ENCODE data around the gene ITPR3.

Gene ITPR3

GRCh38 chr6:33735216-33735615, 114.1 kb downstream of the ITPR3 start:
- H3K9ac ChIP-seq (ENCODE audit: insufficient read length, low read depth): no peak overlapping the region
- H3K4me3 ChIP-seq (ENCODE audit: insufficient read length, low read depth): no peak overlapping the region
- H3K27me3 ChIP-seq (ENCODE audit: insufficient read depth, insufficient read length): no peaks in the 10 kb centered on the region
- peaks cover 10% of the 10 kb centered on the region for H3K36me3 ChIP-seq (ENCODE audit: insufficient read depth, insufficient read length, low read length)
- H3K9me3 ChIP-seq (ENCODE audit: insufficient read depth, low read length): no peaks in the 10 kb centered on the region
- DNase-seq (ENCODE audit: low read depth, low spot score): no peak
- H3K4me1 ChIP-seq (ENCODE audit: insufficient read depth, insufficient read length): peaks cover 13% of the 10 kb centered on the region
- TF ChIP-seq ZNF274 (IDR thresholded peaks at IDR 0.05; ENCODE audit: low read depth, low read length): no peak
- no peak for TF ChIP-seq YY1 (IDR thresholded peaks at IDR 0.05; ENCODE audit: insufficient read depth, insufficient read length)
- no peak for TF ChIP-seq SUZ12 (IDR thresholded peaks at IDR 0.05; ENCODE audit: extremely low read depth, insufficient read depth, insufficient read length)

GRCh38 chr6:33737267-33738026, 116.3 kb downstream of the ITPR3 start:
- H3K27me3 ChIP-seq (ENCODE audit: insufficient read depth, insufficient read length): no peaks in the 10 kb centered on the region
- no peak for TF ChIP-seq YY1 (IDR thresholded peaks at IDR 0.05; ENCODE audit: insufficient read depth, insufficient read length)
- no peak for TF ChIP-seq ZNF274 (IDR thresholded peaks at IDR 0.05; ENCODE audit: low read depth, low read length)
- no peak for TF ChIP-seq SUZ12 (IDR thresholded peaks at IDR 0.05; ENCODE audit: extremely low read depth, insufficient read depth, insufficient read length)
- H3K4me1 ChIP-seq (ENCODE audit: insufficient read depth, insufficient read length): peaks cover 11% of the 10 kb centered on the region
- H3K9ac ChIP-seq (ENCODE audit: insufficient read length, low read depth): no peak overlapping the region
- no peaks in the 10 kb centered on the region for H3K9me3 ChIP-seq (ENCODE audit: insufficient read depth, low read length)
- H3K36me3 ChIP-seq (ENCODE audit: insufficient read depth, insufficient read length, low read length): peaks cover 10% of the 10 kb centered on the region
- DNase-seq (ENCODE audit: low read depth, low spot score): no peak
- H3K4me3 ChIP-seq (ENCODE audit: insufficient read length, low read depth): no peak overlapping the region

GRCh38 chr6:33738153-33738552, 117.0 kb downstream of the ITPR3 start:
- Histone ChIP-seq H3K4me1 (ENCODE audit: insufficient read depth, insufficient read length) (peaks cover 6% of the 10 kb centered on the region), H3K9ac (ENCODE audit: insufficient read length, low read depth) (no peak overlapping the region), H3K4me3 (ENCODE audit: insufficient read length, low read depth) (no peak overlapping the region), H3K27me3 (ENCODE audit: insufficient read depth, insufficient read length) (no peaks in the 10 kb centered on the region), H3K9me3 (ENCODE audit: insufficient read depth, low read length) (no peaks in the 10 kb centered on the region), H3K36me3 (ENCODE audit: insufficient read depth, insufficient read length, low read length) (peaks cover 10% of the 10 kb centered on the region)
- TF ChIP-seq YY1 (IDR thresholded peaks at IDR 0.05; ENCODE audit: insufficient read depth, insufficient read length) (no peak), ZNF274 (IDR thresholded peaks at IDR 0.05; ENCODE audit: low read depth, low read length) (no peak), SUZ12 (IDR thresholded peaks at IDR 0.05; ENCODE audit: extremely low read depth, insufficient read depth, insufficient read length) (no peak)
- no peak for DNase-seq (ENCODE audit: low read depth, low spot score)

GRCh38 chr6:33738879-33739278, 117.8 kb downstream of the ITPR3 start:
- no peak for DNase-seq (ENCODE audit: low read depth, low spot score)
- no peak for TF ChIP-seq SUZ12 (IDR thresholded peaks at IDR 0.05; ENCODE audit: extremely low read depth, insufficient read depth, insufficient read length)
- peaks cover 3% of the 10 kb centered on the region for H3K4me1 ChIP-seq (ENCODE audit: insufficient read depth, insufficient read length)
- H3K9me3 ChIP-seq (ENCODE audit: insufficient read depth, low read length): no peaks in the 10 kb centered on the region
- no peak overlapping the region for H3K4me3 ChIP-seq (ENCODE audit: insufficient read length, low read depth)
- peaks cover 10% of the 10 kb centered on the region for H3K36me3 ChIP-seq (ENCODE audit: insufficient read depth, insufficient read length, low read length)
- H3K27me3 ChIP-seq (ENCODE audit: insufficient read depth, insufficient read length): no peaks in the 10 kb centered on the region
- no peak overlapping the region for H3K9ac ChIP-seq (ENCODE audit: insufficient read length, low read depth)

GRCh38 chr6:33739571-33739970, 118.4 kb downstream of the ITPR3 start:
- Histone ChIP-seq H3K4me3 (ENCODE audit: insufficient read length, low read depth) (no peak overlapping the region), H3K36me3 (ENCODE audit: insufficient read depth, insufficient read length, low read length) (peaks cover 10% of the 10 kb centered on the region), H3K4me1 (ENCODE audit: insufficient read depth, insufficient read length) (peaks cover under 1% of the 10 kb centered on the region), H3K27me3 (ENCODE audit: insufficient read depth, insufficient read length) (no peaks in the 10 kb centered on the region), H3K9ac (ENCODE audit: insufficient read length, low read depth) (no peak overlapping the region), H3K9me3 (ENCODE audit: insufficient read depth, low read length) (no peaks in the 10 kb centered on the region)
- no peak for DNase-seq (ENCODE audit: low read depth, low spot score)
- TF ChIP-seq SUZ12 (IDR thresholded peaks at IDR 0.05; ENCODE audit: extremely low read depth, insufficient read depth, insufficient read length) (no peak), ZNF274 (IDR thresholded peaks at IDR 0.05; ENCODE audit: low read depth, low read length) (no peak), YY1 (IDR thresholded peaks at IDR 0.05; ENCODE audit: insufficient read depth, insufficient read length) (no peak)

- H3K27me3 ChIP-seq (ENCODE audit: insufficient read depth, insufficient read length): no peaks in the 10 kb centered on the region
- H3K4me1 ChIP-seq (ENCODE audit: insufficient read depth, insufficient read length): peaks cover 3% of the 10 kb centered on the region
- no peak for DNase-seq (ENCODE audit: low read depth, low spot score)
- H3K9me3 ChIP-seq (ENCODE audit: insufficient read depth, low read length): no peaks in the 10 kb centered on the region
- peaks cover 3% of the 10 kb centered on the region for H3K36me3 ChIP-seq (ENCODE audit: insufficient read depth, insufficient read length, low read length)
- H3K4me3 ChIP-seq (ENCODE audit: insufficient read length, low read depth): no peak overlapping the region
- no peak for TF ChIP-seq SUZ12 (IDR thresholded peaks at IDR 0.05; ENCODE audit: extremely low read depth, insufficient read depth, insufficient read length)
- TF ChIP-seq ZNF274 (IDR thresholded peaks at IDR 0.05; ENCODE audit: low read depth, low read length): no peak
- TF ChIP-seq YY1 (IDR thresholded peaks at IDR 0.05; ENCODE audit: insufficient read depth, insufficient read length): no peak
- no peak overlapping the region for H3K9ac ChIP-seq (ENCODE audit: insufficient read length, low read depth)
Measured at GRCh38 chr6:33740204-33740608, 119.1 kb downstream of the ITPR3 start.

- H3K4me3 ChIP-seq (ENCODE audit: insufficient read length, low read depth): no peak overlapping the region
- no peaks in the 10 kb centered on the region for H3K9me3 ChIP-seq (ENCODE audit: insufficient read depth, low read length)
- H3K9ac ChIP-seq (ENCODE audit: insufficient read length, low read depth): no peak overlapping the region
- TF ChIP-seq SUZ12 (IDR thresholded peaks at IDR 0.05; ENCODE audit: extremely low read depth, insufficient read depth, insufficient read length) (no peak), YY1 (IDR thresholded peaks at IDR 0.05; ENCODE audit: insufficient read depth, insufficient read length) (no peak), ZNF274 (IDR thresholded peaks at IDR 0.05; ENCODE audit: low read depth, low read length) (no peak)
- no peak for DNase-seq (ENCODE audit: low read depth, low spot score)
- peaks cover 7% of the 10 kb centered on the region for H3K4me1 ChIP-seq (ENCODE audit: insufficient read depth, insufficient read length)
- H3K27me3 ChIP-seq (ENCODE audit: insufficient read depth, insufficient read length): no peaks in the 10 kb centered on the region
- H3K36me3 ChIP-seq (ENCODE audit: insufficient read depth, insufficient read length, low read length): peaks cover 2% of the 10 kb centered on the region
Measured at GRCh38 chr6:33740794-33741193, 119.7 kb downstream of the ITPR3 start.

All from NT2/D1 (cell line).